ENCODE data around the gene LEO1.

LEO1 gene

DNA sequence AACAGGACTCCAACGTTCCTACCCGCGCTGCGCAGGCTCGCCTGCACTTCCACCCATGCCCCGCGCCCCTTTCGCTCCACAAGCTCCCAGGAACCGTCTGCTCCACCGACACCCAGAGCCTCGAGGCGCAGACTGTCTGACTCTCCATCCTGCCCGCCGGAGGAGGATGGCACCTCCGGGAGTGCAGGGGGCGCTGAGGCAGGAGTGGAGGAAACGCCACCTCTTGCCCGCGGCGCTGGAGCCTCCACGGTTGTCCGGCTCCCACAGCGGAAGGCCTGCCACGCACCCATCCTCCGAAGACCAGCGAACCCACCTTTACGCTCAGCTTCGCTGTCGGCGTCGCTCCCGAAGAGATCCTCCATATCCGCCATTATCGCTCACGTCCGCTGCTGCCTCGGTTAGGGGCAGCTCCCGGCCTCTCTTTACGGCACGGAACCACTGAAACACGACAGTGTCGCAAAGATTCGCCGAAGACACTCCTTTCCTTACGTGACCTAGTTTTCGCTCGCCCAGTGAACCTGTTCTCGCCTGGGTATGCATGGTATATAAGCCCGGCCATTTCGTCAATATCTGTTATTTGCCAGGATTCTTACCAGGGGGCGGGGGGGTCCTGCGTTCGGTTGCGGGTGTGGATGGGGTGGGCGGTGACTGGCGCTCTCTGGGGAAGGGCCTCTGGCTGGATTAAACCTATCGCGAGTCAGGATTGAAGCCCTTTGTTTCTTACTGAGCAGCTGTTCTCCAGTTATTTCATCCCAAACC, at the start of gene LEO1:
Gene LEO1, minus strand, starts transcription at position 404 of the 759 bp plus-strand sequence. Its CDS starts 33 bp downstream, at position 371.
- DNase-seq (ENCODE audit: low read depth): peak; percentile 99
- Histone ChIP-seq H3K27me3 (replicated peaks; ENCODE audit: control insufficient read depth, insufficient read depth, low read length) (no peaks in the 10 kb centered on the region), H3K4me3 (ENCODE audit: low read length) (peak within 1 kb of the TSS; percentile 96), H3K4me1 (ENCODE audit: control insufficient read depth, insufficient read depth, low read length) (peaks cover 14% of the 10 kb centered on the region), H3K9ac (ENCODE audit: low read length) (peak within 1 kb of the TSS; percentile 96), H3K36me3 (ENCODE audit: control insufficient read depth, insufficient read depth, low read length, severe bottlenecking) (no peaks in the 10 kb centered on the region), H3K9me3 (ENCODE audit: control insufficient read depth, low read length) (peaks cover 7% of the 10 kb centered on the region)

- H3K9ac ChIP-seq (ENCODE audit: low read length): peak overlapping the region; percentile 99
- peaks cover 4% of the 10 kb centered on the region for H3K36me3 ChIP-seq (ENCODE audit: control insufficient read depth, insufficient read depth, low read length, severe bottlenecking)
- no peaks in the 10 kb centered on the region for H3K27me3 ChIP-seq (replicated peaks; ENCODE audit: control insufficient read depth, insufficient read depth, low read length)
- H3K4me3 ChIP-seq (ENCODE audit: low read length): peak overlapping the region; percentile 92
- H3K4me1 ChIP-seq (ENCODE audit: control insufficient read depth, insufficient read depth, low read length): peaks cover 25% of the 10 kb centered on the region
- DNase-seq (ENCODE audit: low read depth): peak; percentile 91
- H3K9me3 ChIP-seq (ENCODE audit: control insufficient read depth, low read length): no peaks in the 10 kb centered on the region
Measured at GRCh38 chr15:52021128-52021671, 49.6 kb upstream of the LEO1 start.

- Histone ChIP-seq H3K9ac (ENCODE audit: low read length) (peak overlapping the region; percentile 99), H3K4me3 (ENCODE audit: low read length) (peak overlapping the region; percentile 92), H3K36me3 (ENCODE audit: control insufficient read depth, insufficient read depth, low read length, severe bottlenecking) (peaks cover 4% of the 10 kb centered on the region), H3K27me3 (replicated peaks; ENCODE audit: control insufficient read depth, insufficient read depth, low read length) (no peaks in the 10 kb centered on the region), H3K9me3 (ENCODE audit: control insufficient read depth, low read length) (no peaks in the 10 kb centered on the region), H3K4me1 (ENCODE audit: control insufficient read depth, insufficient read depth, low read length) (peaks cover 25% of the 10 kb centered on the region)
- DNase-seq (ENCODE audit: low read depth): peak; percentile 64
Measured at GRCh38 chr15:52020221-52021085, 48.9 kb upstream of the LEO1 start.

DNA sequence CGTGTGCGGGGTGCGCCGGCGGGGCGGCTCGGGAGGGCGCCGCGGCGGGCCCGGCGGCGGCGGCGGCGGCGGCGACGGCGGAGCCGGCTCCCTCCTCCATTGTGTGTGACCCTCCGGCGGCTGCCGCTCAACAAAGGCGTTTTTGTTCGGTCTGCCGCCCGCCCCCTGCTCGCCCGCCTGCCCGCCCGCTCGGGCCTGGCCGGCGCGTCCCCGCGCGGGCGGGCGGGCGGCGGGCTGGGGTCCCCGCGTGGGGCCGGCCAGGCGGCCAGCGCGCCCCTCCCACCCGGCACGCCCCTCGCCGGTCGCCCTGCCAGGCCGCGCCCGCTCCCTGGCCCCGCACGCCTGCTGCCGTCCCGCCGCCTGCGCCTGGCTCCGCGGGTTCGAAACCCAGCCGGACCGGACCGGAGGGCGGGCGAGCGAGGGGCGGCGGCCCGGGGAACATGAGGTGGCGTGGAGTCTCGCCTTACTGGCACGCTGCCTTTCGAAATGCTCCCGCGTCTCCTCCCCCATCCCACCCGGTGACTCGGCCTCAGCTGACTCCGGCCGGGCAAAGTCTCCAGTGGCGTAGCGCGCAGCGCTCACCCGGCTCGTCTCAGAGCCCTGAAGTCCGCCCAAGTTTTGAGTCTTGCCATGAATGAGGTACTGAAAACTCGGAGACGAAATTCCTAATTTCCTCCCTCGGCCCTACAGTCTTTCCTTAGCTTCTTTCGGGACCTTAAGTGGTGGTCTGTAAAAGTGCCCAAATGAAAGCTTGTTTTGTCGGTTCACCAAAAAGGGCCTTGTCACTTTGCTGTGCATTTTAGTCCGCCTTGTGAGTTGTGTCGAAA, 48.0 kb upstream of the LEO1 start:
- Histone ChIP-seq H3K9ac (ENCODE audit: low read length) (peak overlapping the region; percentile 99), H3K4me3 (ENCODE audit: low read length) (peak overlapping the region; percentile 92), H3K27me3 (replicated peaks; ENCODE audit: control insufficient read depth, insufficient read depth, low read length) (no peaks in the 10 kb centered on the region), H3K9me3 (ENCODE audit: control insufficient read depth, low read length) (no peaks in the 10 kb centered on the region), H3K4me1 (ENCODE audit: control insufficient read depth, insufficient read depth, low read length) (peaks cover 25% of the 10 kb centered on the region), H3K36me3 (ENCODE audit: control insufficient read depth, insufficient read depth, low read length, severe bottlenecking) (no peaks in the 10 kb centered on the region)
- DNase-seq (ENCODE audit: low read depth): peak; percentile 93

DNA sequence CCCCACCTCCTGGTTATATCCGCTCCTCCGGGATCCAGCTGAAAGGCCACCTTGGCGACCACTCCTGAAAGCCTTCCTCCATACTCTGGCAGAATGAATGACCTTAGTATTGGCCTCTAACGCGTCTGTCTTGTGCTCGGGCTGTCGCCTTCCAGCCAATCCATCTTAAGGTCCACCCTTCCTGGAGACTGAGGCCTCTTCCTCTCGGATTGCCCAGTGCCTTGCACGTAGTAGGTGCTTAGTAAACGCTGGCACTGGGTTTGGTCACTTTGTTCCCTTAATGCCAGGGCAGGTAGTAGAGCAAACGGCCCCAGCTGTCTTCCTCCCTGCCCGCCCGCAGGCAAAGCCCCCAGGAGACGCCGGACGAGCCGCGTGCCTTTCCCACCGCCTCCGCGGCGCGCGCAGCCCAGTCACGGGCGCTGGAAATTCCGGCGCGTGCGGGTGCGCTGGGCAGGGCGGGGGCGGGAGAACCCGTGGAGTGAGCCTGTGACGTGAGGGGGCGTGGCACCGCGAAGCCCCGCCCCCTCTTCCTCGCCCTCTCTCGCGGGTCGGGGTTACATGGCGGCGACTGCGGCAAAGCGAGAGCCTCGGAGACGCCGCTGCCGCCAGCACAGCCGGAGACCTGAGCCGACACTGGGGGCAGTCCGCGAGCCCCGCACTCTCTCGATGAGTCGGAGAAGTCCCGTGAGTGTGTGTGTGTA, 47.3 kb upstream of the LEO1 start, which contains the start of gene MAPK6:
Gene MAPK6, plus strand, starts transcription at position 527 of the 701 bp plus-strand sequence. CDS start 27,242 bp downstream, outside the sequence.
- H3K4me1 ChIP-seq (ENCODE audit: control insufficient read depth, insufficient read depth, low read length): peaks cover 25% of the 10 kb centered on the region
- H3K27me3 ChIP-seq (replicated peaks; ENCODE audit: control insufficient read depth, insufficient read depth, low read length): no peaks in the 10 kb centered on the region
- peak; percentile 98 for DNase-seq (ENCODE audit: low read depth)
- no peaks in the 10 kb centered on the region for H3K36me3 ChIP-seq (ENCODE audit: control insufficient read depth, insufficient read depth, low read length, severe bottlenecking)
- H3K9me3 ChIP-seq (ENCODE audit: control insufficient read depth, low read length): no peaks in the 10 kb centered on the region
- peak within 1 kb of the TSS; percentile 92 for H3K4me3 ChIP-seq (ENCODE audit: low read length)
- H3K9ac ChIP-seq (ENCODE audit: low read length): peak within 1 kb of the TSS; percentile 99

DNA sequence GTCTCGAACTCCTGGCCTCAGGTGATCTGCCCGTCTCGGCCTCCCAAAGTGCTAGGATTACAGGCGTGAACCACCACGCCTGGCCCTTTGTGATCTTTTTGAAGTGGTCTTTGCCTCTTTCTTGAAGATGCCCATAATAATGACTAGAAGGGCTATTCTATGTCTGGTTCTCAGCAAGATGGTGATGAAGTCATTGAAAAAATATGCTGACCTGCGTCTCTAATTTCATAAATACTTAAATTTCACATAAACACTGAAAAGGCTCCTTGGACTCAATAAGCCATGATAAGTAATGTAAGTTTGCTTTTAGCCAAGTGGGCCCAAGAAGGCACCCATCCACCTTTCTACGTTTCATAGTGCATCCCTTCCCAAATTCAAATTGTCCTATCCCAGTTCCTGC, 46.7 kb upstream of the LEO1 start:
- no peaks in the 10 kb centered on the region for H3K9me3 ChIP-seq (ENCODE audit: control insufficient read depth, low read length)
- peaks cover 24% of the 10 kb centered on the region for H3K4me1 ChIP-seq (ENCODE audit: control insufficient read depth, insufficient read depth, low read length)
- DNase-seq (ENCODE audit: low read depth): peak; percentile 39
- no peaks in the 10 kb centered on the region for H3K27me3 ChIP-seq (replicated peaks; ENCODE audit: control insufficient read depth, insufficient read depth, low read length)
- no peaks in the 10 kb centered on the region for H3K36me3 ChIP-seq (ENCODE audit: control insufficient read depth, insufficient read depth, low read length, severe bottlenecking)
- peak overlapping the region; percentile 81 for H3K4me3 ChIP-seq (ENCODE audit: low read length)
- peak overlapping the region; percentile 86 for H3K9ac ChIP-seq (ENCODE audit: low read length)

DNA sequence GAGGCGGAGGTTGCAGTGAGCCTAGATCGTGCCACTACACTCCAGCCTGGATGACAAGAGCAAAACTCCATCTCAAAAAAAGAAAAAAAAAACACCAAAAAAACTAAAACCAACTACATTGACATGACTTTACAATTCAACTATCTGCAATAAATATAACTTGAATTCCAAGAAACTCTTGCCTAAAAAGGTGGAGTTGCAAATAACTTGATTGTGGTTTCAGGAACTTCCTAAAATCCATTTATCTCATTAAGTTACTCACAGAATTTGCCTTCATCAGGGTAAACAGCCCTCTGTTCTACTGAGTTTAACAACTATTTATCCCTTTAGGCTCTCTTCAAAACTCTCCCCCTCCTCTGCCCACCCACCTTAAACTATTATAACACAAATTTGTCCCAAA, 44.7 kb upstream of the LEO1 start:
- H3K9me3 ChIP-seq (ENCODE audit: control insufficient read depth, low read length): no peaks in the 10 kb centered on the region
- no peaks in the 10 kb centered on the region for H3K36me3 ChIP-seq (ENCODE audit: control insufficient read depth, insufficient read depth, low read length, severe bottlenecking)
- H3K27me3 ChIP-seq (replicated peaks; ENCODE audit: control insufficient read depth, insufficient read depth, low read length): no peaks in the 10 kb centered on the region
- peaks cover 10% of the 10 kb centered on the region for H3K4me1 ChIP-seq (ENCODE audit: control insufficient read depth, insufficient read depth, low read length)
- H3K9ac ChIP-seq (ENCODE audit: low read length): no peak overlapping the region
- no peak for DNase-seq (ENCODE audit: low read depth)
- H3K4me3 ChIP-seq (ENCODE audit: low read length): no peak overlapping the region

DNA sequence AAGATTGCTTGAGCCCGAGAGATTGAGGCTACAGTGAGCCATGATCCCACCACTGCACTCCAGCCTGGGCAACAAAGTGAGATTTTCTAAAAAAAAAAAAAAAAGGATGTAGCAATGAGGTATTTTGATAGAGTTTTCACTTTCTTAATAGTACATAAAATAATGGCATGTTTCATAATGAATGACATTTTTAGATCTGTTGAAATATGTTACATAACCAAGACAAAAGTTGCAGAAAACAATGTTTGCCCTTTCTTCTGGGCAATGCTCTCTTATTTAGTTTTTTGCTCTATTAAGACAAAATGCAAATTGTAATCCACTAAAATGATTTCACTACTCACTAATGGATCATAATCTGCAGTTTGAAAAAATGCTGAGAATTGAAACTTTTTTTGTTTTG, 43.0 kb upstream of the LEO1 start:
- Histone ChIP-seq H3K9me3 (ENCODE audit: control insufficient read depth, low read length) (no peaks in the 10 kb centered on the region), H3K4me3 (ENCODE audit: low read length) (no peak overlapping the region), H3K9ac (ENCODE audit: low read length) (no peak overlapping the region), H3K27me3 (replicated peaks; ENCODE audit: control insufficient read depth, insufficient read depth, low read length) (no peaks in the 10 kb centered on the region), H3K4me1 (ENCODE audit: control insufficient read depth, insufficient read depth, low read length) (peaks cover 13% of the 10 kb centered on the region), H3K36me3 (ENCODE audit: control insufficient read depth, insufficient read depth, low read length, severe bottlenecking) (no peaks in the 10 kb centered on the region)
- no peak for DNase-seq (ENCODE audit: low read depth)

DNA sequence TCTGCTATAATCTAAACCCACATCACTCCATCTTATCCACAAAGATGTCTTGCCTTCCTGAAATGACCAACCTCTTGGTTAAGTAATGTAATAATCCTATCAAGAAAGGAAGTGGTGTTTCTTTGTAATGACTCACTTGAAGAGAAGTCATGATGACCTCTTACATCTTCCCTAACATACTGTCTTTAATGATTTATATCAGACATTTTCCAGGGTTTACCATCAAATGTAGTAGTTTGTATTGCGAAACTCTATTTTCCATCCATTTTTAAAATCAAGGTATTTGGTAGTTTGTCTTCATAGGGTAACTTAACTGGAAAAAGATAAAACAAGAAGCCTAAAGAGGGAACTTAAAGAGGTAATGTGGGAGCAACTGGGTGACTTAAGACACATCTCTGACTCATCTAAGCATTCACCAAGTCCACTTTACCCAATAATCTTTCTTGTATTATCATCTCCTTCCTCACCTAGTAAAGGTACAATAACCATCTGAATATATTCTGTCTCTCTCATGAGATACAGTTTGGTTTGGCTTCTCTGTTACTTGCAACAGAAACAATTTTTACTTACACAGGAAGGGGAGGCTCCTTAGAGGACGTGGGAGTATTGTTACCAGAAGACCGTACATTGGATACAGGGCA, 41.7 kb upstream of the LEO1 start:
- Histone ChIP-seq H3K9me3 (ENCODE audit: control insufficient read depth, low read length) (no peaks in the 10 kb centered on the region), H3K4me3 (ENCODE audit: low read length) (no peak overlapping the region), H3K27me3 (replicated peaks; ENCODE audit: control insufficient read depth, insufficient read depth, low read length) (no peaks in the 10 kb centered on the region), H3K4me1 (ENCODE audit: control insufficient read depth, insufficient read depth, low read length) (peaks cover 8% of the 10 kb centered on the region), H3K36me3 (ENCODE audit: control insufficient read depth, insufficient read depth, low read length, severe bottlenecking) (no peaks in the 10 kb centered on the region), H3K9ac (ENCODE audit: low read length) (no peak overlapping the region)
- no peak for DNase-seq (ENCODE audit: low read depth)

GRCh38 chr15:52012210-52012609, 40.6 kb upstream of the LEO1 start:
- no peak for DNase-seq (ENCODE audit: low read depth)
- Histone ChIP-seq H3K27me3 (replicated peaks; ENCODE audit: control insufficient read depth, insufficient read depth, low read length) (no peaks in the 10 kb centered on the region), H3K4me1 (ENCODE audit: control insufficient read depth, insufficient read depth, low read length) (peaks cover 7% of the 10 kb centered on the region), H3K9me3 (ENCODE audit: control insufficient read depth, low read length) (no peaks in the 10 kb centered on the region), H3K36me3 (ENCODE audit: control insufficient read depth, insufficient read depth, low read length, severe bottlenecking) (no peaks in the 10 kb centered on the region), H3K9ac (ENCODE audit: low read length) (no peak overlapping the region), H3K4me3 (ENCODE audit: low read length) (no peak overlapping the region)

Data from adipocyte (in vitro differentiated cells).